Measurements from ENCODE around the gene TNRC6C.

Gene TNRC6C

DNA sequence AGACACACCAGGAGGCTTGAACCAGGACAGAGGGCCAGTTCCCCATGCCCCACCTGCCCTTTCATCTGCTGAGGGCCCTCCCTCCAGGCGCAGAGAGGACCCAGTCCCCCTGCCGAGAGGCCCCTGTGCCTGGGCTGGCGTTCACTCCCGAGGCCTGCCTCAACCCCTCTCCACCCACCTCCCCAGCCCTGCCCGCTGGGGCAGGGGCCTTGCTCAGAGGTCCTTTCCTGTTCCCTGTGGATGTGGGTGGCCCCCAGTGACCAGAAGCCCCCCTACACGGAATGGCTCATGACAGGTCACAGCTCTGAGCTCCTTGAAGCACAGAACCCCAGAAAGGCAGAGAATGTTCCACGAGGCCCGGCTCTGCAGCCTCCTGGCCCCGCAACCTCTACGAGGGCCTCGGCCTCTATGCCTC, 163.3 kb downstream of the TNRC6C start:
- no peak for TF ChIP-seq CTCF (IDR thresholded peaks at IDR 0.05; ENCODE audit: unreplicated experiment in 3 of 3)
- Mint-ChIP-seq H3K36me3 (ENCODE audit: low read depth) (peaks cover 12% of the 10 kb centered on the region), H3K27ac (no peak overlapping the region), H3K4me1 (peaks cover 10% of the 10 kb centered on the region), H3K4me3 (no peak overlapping the region), H3K27me3 (ENCODE audit: low read depth) (no peaks in the 10 kb centered on the region), H3K9me3 (no peaks in the 10 kb centered on the region)

DNA sequence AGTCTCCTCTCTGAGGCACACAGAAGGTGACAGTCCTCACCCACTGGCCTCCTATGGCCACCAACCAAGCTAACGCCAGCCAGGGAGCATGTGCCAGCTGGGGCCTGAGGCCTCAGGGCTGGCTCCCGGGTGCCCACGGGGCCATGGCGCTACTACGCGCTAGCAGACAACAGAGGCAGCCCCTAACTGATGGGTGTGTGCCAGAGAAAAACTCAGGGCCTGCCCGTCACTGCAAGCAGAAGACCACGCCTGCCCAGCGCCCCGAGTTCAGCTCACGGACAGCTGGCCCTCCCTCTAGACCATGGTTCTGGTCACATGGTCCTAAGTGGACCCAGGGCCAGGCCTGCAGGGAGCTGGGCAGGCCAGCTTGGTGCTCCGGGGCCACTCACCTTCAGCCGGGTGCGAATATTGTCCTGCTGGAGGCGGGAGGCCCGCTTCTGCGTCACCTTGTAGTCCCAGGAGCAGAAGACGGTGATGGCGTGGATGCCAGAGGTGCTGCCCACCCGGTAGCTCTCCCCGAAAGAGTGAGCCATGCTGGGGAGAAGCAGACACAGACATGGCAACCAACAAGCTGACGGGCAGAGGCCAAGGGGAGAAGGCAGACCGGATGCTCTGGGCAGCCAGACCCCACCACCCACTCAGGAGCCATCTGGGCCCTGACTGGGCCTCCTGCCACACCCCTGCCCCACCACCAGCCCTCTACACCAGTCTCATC, 163.9 kb downstream of the TNRC6C start:
- Mint-ChIP-seq H3K4me1 (peaks cover 15% of the 10 kb centered on the region), H3K27ac (no peak overlapping the region), H3K4me3 (no peak overlapping the region), H3K27me3 (ENCODE audit: low read depth) (no peaks in the 10 kb centered on the region), H3K9me3 (no peaks in the 10 kb centered on the region), H3K36me3 (ENCODE audit: low read depth) (peaks cover 12% of the 10 kb centered on the region)
- no peak for TF ChIP-seq CTCF (IDR thresholded peaks at IDR 0.05; ENCODE audit: unreplicated experiment in 3 of 3)

GRCh38 chr17:78122931-78123249, 164.4 kb downstream of the TNRC6C start:
- TF ChIP-seq CTCF (IDR thresholded peaks at IDR 0.05; ENCODE audit: unreplicated experiment in 3 of 3) = no peak

GRCh38 chr17:78123258-78123929, 164.9 kb downstream of the TNRC6C start:
- Mint-ChIP-seq H3K4me3 (peak overlapping the region in 2 of 3 experiments; percentile 8 to 44), H3K36me3 (ENCODE audit: low read depth) (peaks cover 12% of the 10 kb centered on the region), H3K27me3 (ENCODE audit: low read depth) (no peaks in the 10 kb centered on the region), H3K27ac (no peak overlapping the region), H3K4me1 (peaks cover 15% of the 10 kb centered on the region), H3K9me3 (no peaks in the 10 kb centered on the region)
- no peak for TF ChIP-seq CTCF (IDR thresholded peaks at IDR 0.05; ENCODE audit: unreplicated experiment in 3 of 3)

More at GRCh38 chr17:78122931-78123249, 164.4 kb downstream of the TNRC6C start:
- Mint-ChIP-seq H3K27ac (no peak overlapping the region), H3K36me3 (ENCODE audit: low read depth) (peaks cover 12% of the 10 kb centered on the region), H3K27me3 (ENCODE audit: low read depth) (no peaks in the 10 kb centered on the region), H3K9me3 (no peaks in the 10 kb centered on the region), H3K4me1 (peaks cover 15% of the 10 kb centered on the region), H3K4me3 (no peak overlapping the region)

- H3K4me3 Mint-ChIP-seq = no peak overlapping the region
- peaks cover 12% of the 10 kb centered on the region for H3K36me3 Mint-ChIP-seq (ENCODE audit: low read depth)
- H3K27me3 Mint-ChIP-seq (ENCODE audit: low read depth) = no peaks in the 10 kb centered on the region
- H3K4me1 Mint-ChIP-seq = peaks cover 22% of the 10 kb centered on the region
- TF ChIP-seq CTCF (IDR thresholded peaks at IDR 0.05; ENCODE audit: unreplicated experiment in 3 of 3) = no peak
- H3K9me3 Mint-ChIP-seq = no peaks in the 10 kb centered on the region
- H3K27ac Mint-ChIP-seq = no peak overlapping the region
These were observed 165.8 kb downstream of the TNRC6C start for GRCh38 chr17:78124081-78124835.

Data from nephron (organoid).